ENCODE data around the gene PRKAA1.

- TF ChIP-seq POLR2AphosphoS5 (IDR thresholded peaks at IDR 0.05; ENCODE audit: borderline replicate concordance, low read depth, low read length), result no peak
- TF ChIP-seq EZH2 (IDR thresholded peaks at IDR 0.05), result no peak
Measured at GRCh38 chr5:40754381-40755092, 43.6 kb downstream of the PRKAA1 start.
